Panc1 (cell line): ENCODE measurements around the gene SLC35A4. TPM values are rescaled to one million over a fixed set of nuclear protein-coding genes. Genes with fewer than 3 reads are reported as not detected.

ENCODE experiments used
- ATAC-seq: fragments of 200-7000 bp; cut with Tn5 transposase; 2 replicates; pipeline ENCODE4 v1.9.1; 2020; ENCODE audit warnings: mild to moderate bottlenecking, moderate library complexity
- BruUV-seq: library from RNA; stranded (reverse); fragments of 400-500 nt; replicated peaks from 2 replicates; lab custom pipeline; 2021; lab: Mats Ljungman, UMichigan
- CTCF ChIA-PET: fragments of 300-600 bp; sonication (Branson Sonifier 250); formaldehyde crosslinking; loops from one replicate; lab custom pipeline; 2022; ENCODE audit warnings: antibody characterized with exemption; lab: Charles Lee
- POLR2A ChIA-PET: fragments of 300-600 bp; sonication (Branson Sonifier 250); formaldehyde crosslinking; loops from one replicate; lab custom pipeline; 2022; ENCODE audit warnings: antibody characterized with exemption; lab: Charles Lee
- DNase-seq: peaks from one replicate; pipeline ENCODE4 v3.0.0-alpha.2; 2010; ENCODE audit warnings: low read depth, low spot score
- H3K27ac ChIP-seq: 2 replicates; pipeline ENCODE4 v1.5.1; 2011; ENCODE audit warnings: mild to moderate bottlenecking, low read length, inconsistent platforms
- H3K27me3 ChIP-seq: fragments of 200-500 bp; sonication (Bioruptor generic); 2 replicates; pipeline ENCODE4 v1.6.0; 2014; ENCODE audit warnings: low read length, inconsistent platforms; ENCODE audit not compliant: control insufficient read depth, insufficient read depth
- H3K36me3 ChIP-seq: fragments of 200-500 bp; sonication (Bioruptor generic); 2 replicates; pipeline ENCODE4 v1.5.1; 2014; ENCODE audit warnings: inconsistent platforms, mild to moderate bottlenecking, low read length, moderate library complexity; ENCODE audit not compliant: control insufficient read depth, insufficient read depth
- H3K4me1 ChIP-seq: 2 replicates; pipeline ENCODE4 v1.5.1; 2011; ENCODE audit warnings: inconsistent platforms, mild to moderate bottlenecking, low read length, moderate library complexity; ENCODE audit not compliant: control insufficient read depth, insufficient read depth
- H3K4me3 ChIP-seq, 2 experiments: 2 replicates each; pipeline ENCODE4 v1.5.1; 2011 to 2012; ENCODE audit warnings: low read depth in 2 of 2, low read length in 2 of 2, mild to moderate bottlenecking in 2 of 2, inconsistent platforms in 1 of 2, moderate library complexity in 1 of 2
- H3K9me3 ChIP-seq: fragments of 200-500 bp; sonication (Bioruptor generic); 2 replicates; pipeline ENCODE4 v1.5.1; 2014; ENCODE audit warnings: low read depth, mild to moderate bottlenecking, inconsistent platforms, low read length, moderate library complexity; ENCODE audit not compliant: control insufficient read depth, insufficient read depth
- POLR2AphosphoS5 ChIP-seq: IDR thresholded peaks from 2 replicates; pipeline ENCODE4 v1.6.1; 2012; ENCODE audit warnings: mild to moderate bottlenecking, low read depth, low read length, moderate library complexity
- SIN3A ChIP-seq: IDR thresholded peaks from 2 replicates; pipeline ENCODE4 v1.6.1; 2012; ENCODE audit warnings: low read depth, mild to moderate bottlenecking, low read length, moderate library complexity, borderline replicate concordance; ENCODE audit not compliant: insufficient read depth
- TCF7L2 ChIP-seq: IDR thresholded peaks from 2 replicates; pipeline ENCODE4 v1.6.1; 2011; ENCODE audit warnings: mild to moderate bottlenecking, low read depth, low read length, inconsistent platforms
- in situ Hi-C: cut with HindIII; loops from 2 replicates; pipeline ENCODE4 v1.10.0; 2016; ENCODE audit warnings: low sequenced_read_pairs, low pct_unique_long_range_greater_than_20kb
- intact Hi-C: fragments of 100-400 bp; cut with micrococcal nuclease; formaldehyde crosslinking; loops from one replicate; pipeline ENCODE4 v1.10.0; 2022; ENCODE audit not compliant: unreplicated experiment
- total RNA-seq: library from RNA; stranded (reverse); gene quantifications from one replicate; pipeline ENCODE4 v1.2.1, GENCODE V29; 2021; ENCODE audit not compliant: unreplicated experiment
- TF ChIP-seq, protein P1 (sequence below), 2 experiments: IDR thresholded peaks; 2 replicates each; pipeline ENCODE4 v1.6.1; 2011 to 2012; ENCODE audit warnings: low read depth in 2 of 2, control low read depth in 1 of 2, low read length in 1 of 2, mild to moderate bottlenecking in 1 of 2, moderate library complexity in 1 of 2; ENCODE audit not compliant: insufficient read depth in 1 of 2
- TF ChIP-seq, protein P2 (sequence below): fragments of 450-650 bp; IDR thresholded peaks from 2 replicates; pipeline ENCODE4 v1.5.1; 2017; ENCODE audit warnings: mild to moderate bottlenecking

Gene SLC35A4
- total RNA-seq, 1 experiment from 2014 or later = 96.7 TPM

DNA sequence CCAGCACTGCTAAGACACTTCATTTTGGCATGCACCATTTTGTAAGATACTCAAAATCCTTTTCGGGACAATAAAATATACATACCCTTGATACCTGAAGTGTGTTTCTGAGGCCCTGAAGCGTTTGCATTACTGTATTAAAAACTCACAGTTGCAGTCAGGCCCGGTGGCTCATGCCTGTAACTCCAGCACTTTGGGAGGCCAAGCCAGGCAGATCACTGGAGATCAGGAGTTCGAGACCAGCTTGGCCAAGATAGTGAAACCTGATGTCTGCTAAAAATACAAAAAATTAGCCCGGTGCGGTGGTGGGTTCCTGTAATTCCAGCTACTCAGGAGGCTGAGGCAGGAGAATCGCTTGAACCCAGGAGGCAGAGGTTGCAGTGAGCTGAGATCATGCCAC lies 19.6 kb upstream of the SLC35A4 start:
- no peak for ATAC-seq
- peaks cover 15% of the 10 kb centered on the region for H3K36me3 ChIP-seq
- no peak for TF ChIP-seq SIN3A
- TF ChIP-seq, protein P1, sequence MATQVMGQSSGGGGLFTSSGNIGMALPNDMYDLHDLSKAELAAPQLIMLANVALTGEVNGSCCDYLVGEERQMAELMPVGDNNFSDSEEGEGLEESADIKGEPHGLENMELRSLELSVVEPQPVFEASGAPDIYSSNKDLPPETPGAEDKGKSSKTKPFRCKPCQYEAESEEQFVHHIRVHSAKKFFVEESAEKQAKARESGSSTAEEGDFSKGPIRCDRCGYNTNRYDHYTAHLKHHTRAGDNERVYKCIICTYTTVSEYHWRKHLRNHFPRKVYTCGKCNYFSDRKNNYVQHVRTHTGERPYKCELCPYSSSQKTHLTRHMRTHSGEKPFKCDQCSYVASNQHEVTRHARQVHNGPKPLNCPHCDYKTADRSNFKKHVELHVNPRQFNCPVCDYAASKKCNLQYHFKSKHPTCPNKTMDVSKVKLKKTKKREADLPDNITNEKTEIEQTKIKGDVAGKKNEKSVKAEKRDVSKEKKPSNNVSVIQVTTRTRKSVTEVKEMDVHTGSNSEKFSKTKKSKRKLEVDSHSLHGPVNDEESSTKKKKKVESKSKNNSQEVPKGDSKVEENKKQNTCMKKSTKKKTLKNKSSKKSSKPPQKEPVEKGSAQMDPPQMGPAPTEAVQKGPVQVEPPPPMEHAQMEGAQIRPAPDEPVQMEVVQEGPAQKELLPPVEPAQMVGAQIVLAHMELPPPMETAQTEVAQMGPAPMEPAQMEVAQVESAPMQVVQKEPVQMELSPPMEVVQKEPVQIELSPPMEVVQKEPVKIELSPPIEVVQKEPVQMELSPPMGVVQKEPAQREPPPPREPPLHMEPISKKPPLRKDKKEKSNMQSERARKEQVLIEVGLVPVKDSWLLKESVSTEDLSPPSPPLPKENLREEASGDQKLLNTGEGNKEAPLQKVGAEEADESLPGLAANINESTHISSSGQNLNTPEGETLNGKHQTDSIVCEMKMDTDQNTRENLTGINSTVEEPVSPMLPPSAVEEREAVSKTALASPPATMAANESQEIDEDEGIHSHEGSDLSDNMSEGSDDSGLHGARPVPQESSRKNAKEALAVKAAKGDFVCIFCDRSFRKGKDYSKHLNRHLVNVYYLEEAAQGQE (IDR thresholded peaks at IDR 0.05; ENCODE audit: insufficient read depth in 1 of 2, low read depth in 2 of 2, low read length in 1 of 2) = no peak
- TF ChIP-seq, protein P2, sequence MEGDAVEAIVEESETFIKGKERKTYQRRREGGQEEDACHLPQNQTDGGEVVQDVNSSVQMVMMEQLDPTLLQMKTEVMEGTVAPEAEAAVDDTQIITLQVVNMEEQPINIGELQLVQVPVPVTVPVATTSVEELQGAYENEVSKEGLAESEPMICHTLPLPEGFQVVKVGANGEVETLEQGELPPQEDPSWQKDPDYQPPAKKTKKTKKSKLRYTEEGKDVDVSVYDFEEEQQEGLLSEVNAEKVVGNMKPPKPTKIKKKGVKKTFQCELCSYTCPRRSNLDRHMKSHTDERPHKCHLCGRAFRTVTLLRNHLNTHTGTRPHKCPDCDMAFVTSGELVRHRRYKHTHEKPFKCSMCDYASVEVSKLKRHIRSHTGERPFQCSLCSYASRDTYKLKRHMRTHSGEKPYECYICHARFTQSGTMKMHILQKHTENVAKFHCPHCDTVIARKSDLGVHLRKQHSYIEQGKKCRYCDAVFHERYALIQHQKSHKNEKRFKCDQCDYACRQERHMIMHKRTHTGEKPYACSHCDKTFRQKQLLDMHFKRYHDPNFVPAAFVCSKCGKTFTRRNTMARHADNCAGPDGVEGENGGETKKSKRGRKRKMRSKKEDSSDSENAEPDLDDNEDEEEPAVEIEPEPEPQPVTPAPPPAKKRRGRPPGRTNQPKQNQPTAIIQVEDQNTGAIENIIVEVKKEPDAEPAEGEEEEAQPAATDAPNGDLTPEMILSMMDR = no peak
- no peak for TF ChIP-seq POLR2AphosphoS5
- TF ChIP-seq TCF7L2 = no peak
- peaks cover 33% of the 10 kb centered on the region for H3K4me1 ChIP-seq
- no peak for DNase-seq
- H3K9me3 ChIP-seq = no peaks in the 10 kb centered on the region
- in situ Hi-C loops (no loop called here), intact Hi-C loops (no loop called here)
- BruUV-seq = no TSS peak
- H3K4me3 ChIP-seq = no peak overlapping the region
- H3K27me3 ChIP-seq = no peaks in the 10 kb centered on the region
- no peak overlapping the region for H3K27ac ChIP-seq
- CTCF ChIA-PET = no interaction called here
- POLR2A ChIA-PET = interaction anchor here (0.7 kb wide), 1 partner anchor 17 kb away, joined by 5 read pairs; no protein-coding TSS in a partner anchor

GRCh38 chr5:140545606-140546005 lies 19.0 kb upstream of the SLC35A4 start:
- TF ChIP-seq, protein P2 = no peak
- H3K4me3 ChIP-seq = no peak overlapping the region
- peaks cover 11% of the 10 kb centered on the region for H3K36me3 ChIP-seq
- H3K9me3 ChIP-seq = no peaks in the 10 kb centered on the region
- BruUV-seq = no TSS peak
- H3K27me3 ChIP-seq = no peaks in the 10 kb centered on the region
- H3K27ac ChIP-seq = no peak overlapping the region
- ChIA-PET CTCF (no interaction called here), POLR2A (no interaction called here)
- DNase-seq (no peak), ATAC-seq (no peak)
- in situ Hi-C loops = no loop called here
- peaks cover 34% of the 10 kb centered on the region for H3K4me1 ChIP-seq
- intact Hi-C loops = no loop called here
